GM23338 (cell line): Measurements from ENCODE around the gene RASA3.

ENCODE experiments used
- CREB1 ChIP-seq: fragments of 250-450 bp; sonication (Bioruptor Pico); IDR thresholded peaks from 2 replicates; pipeline ENCODE4 v1.5.0; 2020; ENCODE audit warnings: low read depth, mild to moderate bottlenecking, moderate library complexity
- CTCF ChIP-seq, 2 experiments: fragments of 200-600 bp in 1 of 2; sonication (generic) in 1 of 2; conservative IDR thresholded peaks; 2 replicates each; pipeline versions ENCODE4 v1.5.1 to v1.6.1; 2016 to 2017; ENCODE audit warnings: antibody characterized with exemption in 2 of 2, low read depth in 2 of 2, mild to moderate bottlenecking in 2 of 2, moderate library complexity in 1 of 2
- EZH2 ChIP-seq: fragments of 200-600 bp; sonication (generic); IDR thresholded peaks from one replicate; pipeline ENCODE4 v1.8.0; 2017; ENCODE audit warnings: antibody characterized with exemption, mild to moderate bottlenecking, low read depth; ENCODE audit not compliant: unreplicated experiment
- EZH2phosphoT487 ChIP-seq: fragments of 200-600 bp; sonication (generic); IDR thresholded peaks from one replicate; pipeline ENCODE4 v1.8.1; 2018; ENCODE audit warnings: antibody characterized with exemption; ENCODE audit not compliant: unreplicated experiment
- JUNB ChIP-seq: IDR thresholded peaks from one replicate; pipeline ENCODE4 v1.6.1; 2016; ENCODE audit warnings: antibody characterized with exemption; ENCODE audit not compliant: unreplicated experiment
- POLR2AphosphoS5 ChIP-seq: IDR thresholded peaks from 2 replicates; pipeline ENCODE4 v1.6.1; 2016; ENCODE audit warnings: antibody characterized with exemption, low read depth
- REST ChIP-seq: IDR thresholded peaks from one replicate; pipeline ENCODE4 v1.6.1; 2018; ENCODE audit warnings: antibody characterized with exemption; ENCODE audit not compliant: unreplicated experiment

- TF ChIP-seq EZH2phosphoT487 (no peak), EZH2 (no peak), CREB1 (CRISPR knock-in tag) (no peak), CTCF (conservative IDR thresholded peaks at IDR 0.05; ENCODE audit: low read depth in 2 of 2) (no peak), POLR2AphosphoS5 (no peak), REST (no peak), JUNB (no peak)
These were observed 65.5 kb downstream of the RASA3 start for GRCh38 chr13:114066956-114067355.
